Neural crest cell (in vitro differentiated cells): ENCODE measurements around the gene EEF2K. TPM values are rescaled to one million over a fixed set of nuclear protein-coding genes. Genes with fewer than 3 reads are reported as not detected.

ENCODE experiments used
- DNase-seq: peaks from one replicate; pipeline ENCODE4 v3.0.0; 2021; ENCODE audit warnings: low read depth, mixed read lengths, low spot score
- H3K27ac Mint-ChIP-seq: one replicate; pipeline ENCODE4 v1.8.0; 2021; ENCODE audit warnings: mild to moderate bottlenecking, mixed read lengths; ENCODE audit not compliant: unreplicated experiment
- H3K27me3 Mint-ChIP-seq: 2 replicates; pipeline ENCODE4 v1.8.0; 2021; ENCODE audit warnings: low read depth, mild to moderate bottlenecking, mixed read lengths
- H3K36me3 Mint-ChIP-seq: 2 replicates; pipeline ENCODE4 v1.8.0; 2021; ENCODE audit warnings: low read depth, mild to moderate bottlenecking, mixed read lengths
- H3K4me1 Mint-ChIP-seq: 2 replicates; pipeline ENCODE4 v1.8.0; 2021; ENCODE audit warnings: mixed read lengths
- H3K4me3 Mint-ChIP-seq: one replicate; pipeline ENCODE4 v1.8.0; 2021; ENCODE audit warnings: mild to moderate bottlenecking, mixed read lengths
- H3K9me3 Mint-ChIP-seq: 2 replicates; pipeline ENCODE4 v1.8.0; 2021; ENCODE audit warnings: mixed read lengths
- total RNA-seq: library from RNA; stranded (reverse); gene quantifications from 2 replicates; pipeline ENCODE4 v1.2.1, GENCODE V29; 2021
- TF ChIP-seq, protein P1 (sequence below): fragments of 200-600 bp; sonication (generic); conservative IDR thresholded peaks from 2 replicates; pipeline ENCODE4 v1.5.0; 2021; ENCODE audit warnings: antibody characterized with exemption, mild to moderate bottlenecking

Gene EEF2K
- total RNA-seq, 1 donor from 2014 or later = 20.3 TPM

DNA sequence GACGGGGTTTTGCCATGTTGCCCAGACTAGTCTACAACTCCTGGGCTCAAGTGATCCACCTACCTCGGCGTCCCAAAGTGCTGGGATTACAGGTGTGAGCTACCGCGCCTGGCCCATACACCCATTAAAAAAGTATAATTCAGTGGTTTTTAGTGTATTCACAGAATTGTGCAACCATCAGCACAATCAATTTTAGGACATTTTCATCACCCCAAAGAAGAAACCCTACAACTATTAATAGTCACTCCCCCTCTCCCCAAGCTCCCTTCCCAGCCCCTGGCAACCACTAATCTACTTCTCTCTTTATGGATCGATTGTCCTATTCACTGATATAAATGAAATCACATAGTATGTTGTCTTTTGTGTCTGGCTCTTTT, 3.8 kb upstream of the EEF2K start:
- Mint-ChIP-seq H3K36me3 (no peaks in the 10 kb centered on the region), H3K27me3 (no peaks in the 10 kb centered on the region), H3K9me3 (peaks cover 3% of the 10 kb centered on the region), H3K4me3 (no peak overlapping the region), H3K4me1 (peaks cover 17% of the 10 kb centered on the region), H3K27ac (no peak overlapping the region)
- DNase-seq = no peak
- TF ChIP-seq, protein P1, sequence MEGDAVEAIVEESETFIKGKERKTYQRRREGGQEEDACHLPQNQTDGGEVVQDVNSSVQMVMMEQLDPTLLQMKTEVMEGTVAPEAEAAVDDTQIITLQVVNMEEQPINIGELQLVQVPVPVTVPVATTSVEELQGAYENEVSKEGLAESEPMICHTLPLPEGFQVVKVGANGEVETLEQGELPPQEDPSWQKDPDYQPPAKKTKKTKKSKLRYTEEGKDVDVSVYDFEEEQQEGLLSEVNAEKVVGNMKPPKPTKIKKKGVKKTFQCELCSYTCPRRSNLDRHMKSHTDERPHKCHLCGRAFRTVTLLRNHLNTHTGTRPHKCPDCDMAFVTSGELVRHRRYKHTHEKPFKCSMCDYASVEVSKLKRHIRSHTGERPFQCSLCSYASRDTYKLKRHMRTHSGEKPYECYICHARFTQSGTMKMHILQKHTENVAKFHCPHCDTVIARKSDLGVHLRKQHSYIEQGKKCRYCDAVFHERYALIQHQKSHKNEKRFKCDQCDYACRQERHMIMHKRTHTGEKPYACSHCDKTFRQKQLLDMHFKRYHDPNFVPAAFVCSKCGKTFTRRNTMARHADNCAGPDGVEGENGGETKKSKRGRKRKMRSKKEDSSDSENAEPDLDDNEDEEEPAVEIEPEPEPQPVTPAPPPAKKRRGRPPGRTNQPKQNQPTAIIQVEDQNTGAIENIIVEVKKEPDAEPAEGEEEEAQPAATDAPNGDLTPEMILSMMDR = no peak

DNA sequence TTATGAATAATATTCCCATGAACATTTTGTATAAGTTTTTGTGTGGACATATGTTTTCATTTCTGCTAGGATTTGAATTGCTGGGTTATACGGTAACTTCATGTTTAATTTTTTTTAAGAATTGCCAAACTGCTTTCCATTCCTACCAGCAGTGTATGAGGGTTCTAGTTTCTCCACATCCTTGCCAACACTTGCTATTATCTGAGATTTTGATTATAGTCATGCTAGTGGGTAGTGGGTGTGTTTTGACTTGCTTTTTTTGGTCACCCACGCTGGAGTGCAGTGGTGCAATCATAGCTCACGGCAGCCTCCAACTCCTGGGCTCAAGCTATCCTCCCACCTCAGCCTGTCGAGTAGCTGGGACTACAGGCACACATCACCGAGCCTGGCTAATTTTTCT, 3.0 kb upstream of the EEF2K start:
- Mint-ChIP-seq H3K4me3 (no peak overlapping the region), H3K27me3 (no peaks in the 10 kb centered on the region), H3K4me1 (peaks cover 24% of the 10 kb centered on the region), H3K36me3 (no peaks in the 10 kb centered on the region), H3K9me3 (peaks cover 3% of the 10 kb centered on the region), H3K27ac (no peak overlapping the region)
- TF ChIP-seq, protein P1 = no peak
- no peak for DNase-seq

DNA sequence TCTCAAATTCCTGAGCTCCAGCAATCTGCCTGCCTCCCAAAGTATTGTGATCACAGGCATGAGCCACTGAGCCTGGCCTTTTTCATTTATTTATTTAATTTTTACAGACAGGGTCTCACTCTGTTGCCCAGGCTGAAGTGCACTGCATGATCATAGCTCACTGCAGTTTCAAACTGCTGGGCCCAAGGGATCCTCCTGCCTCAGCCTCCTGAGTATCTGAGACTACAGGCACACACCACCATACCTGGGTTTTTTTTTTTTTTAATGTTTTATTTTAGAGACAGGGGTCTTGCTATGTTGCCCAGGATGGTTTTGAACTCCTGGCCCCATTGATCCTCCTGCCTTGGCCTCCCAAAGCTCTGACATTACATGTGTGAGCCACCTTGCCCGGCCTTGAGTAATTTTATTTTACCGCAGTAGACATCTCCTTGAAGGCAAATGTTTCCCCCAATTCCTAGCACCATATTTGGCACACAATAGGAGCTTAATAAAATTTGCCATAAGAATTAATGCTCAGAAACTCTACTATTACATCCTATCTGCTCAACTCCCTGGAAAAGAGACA, 1.9 kb upstream of the EEF2K start:
- no peak overlapping the region for H3K27ac Mint-ChIP-seq

DNA sequence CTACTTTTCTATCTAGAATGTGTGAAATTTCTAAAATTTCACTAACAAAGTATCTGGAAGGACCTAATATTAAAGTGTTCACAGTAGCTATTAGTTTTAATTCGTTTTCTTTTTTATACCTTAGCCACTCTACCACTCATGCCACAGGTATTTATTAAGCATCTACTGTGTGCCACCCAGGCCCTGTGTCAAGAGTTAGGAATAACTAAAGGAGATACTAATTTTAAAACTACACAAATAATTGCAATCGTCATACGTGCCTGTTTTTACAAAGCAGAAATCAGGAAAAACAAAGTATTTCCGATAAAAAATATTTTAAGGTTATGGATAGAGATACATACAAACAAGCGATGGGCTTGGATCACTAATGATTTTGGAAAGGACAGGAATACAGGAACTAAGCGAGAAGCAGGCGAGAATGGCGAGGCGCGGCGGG, 483 bp upstream of the EEF2K start:
- peak overlapping the region; percentile 86 for H3K27ac Mint-ChIP-seq
- H3K4me3 Mint-ChIP-seq = peak overlapping the region; percentile 97
- no peak for DNase-seq
- peaks cover 3% of the 10 kb centered on the region for H3K9me3 Mint-ChIP-seq
- H3K27me3 Mint-ChIP-seq = no peaks in the 10 kb centered on the region
- H3K4me1 Mint-ChIP-seq = peaks cover 24% of the 10 kb centered on the region
- peaks cover 5% of the 10 kb centered on the region for H3K36me3 Mint-ChIP-seq
- TF ChIP-seq, protein P1 = no peak

More for the DNA sequence above, 1.9 kb upstream of the EEF2K start:
- Mint-ChIP-seq H3K27me3 (no peaks in the 10 kb centered on the region), H3K9me3 (peaks cover 3% of the 10 kb centered on the region), H3K4me1 (peaks cover 24% of the 10 kb centered on the region), H3K4me3 (peak overlapping the region; percentile 74), H3K36me3 (no peaks in the 10 kb centered on the region)
- DNase-seq = no peak
- TF ChIP-seq, protein P1 = no peak

DNA sequence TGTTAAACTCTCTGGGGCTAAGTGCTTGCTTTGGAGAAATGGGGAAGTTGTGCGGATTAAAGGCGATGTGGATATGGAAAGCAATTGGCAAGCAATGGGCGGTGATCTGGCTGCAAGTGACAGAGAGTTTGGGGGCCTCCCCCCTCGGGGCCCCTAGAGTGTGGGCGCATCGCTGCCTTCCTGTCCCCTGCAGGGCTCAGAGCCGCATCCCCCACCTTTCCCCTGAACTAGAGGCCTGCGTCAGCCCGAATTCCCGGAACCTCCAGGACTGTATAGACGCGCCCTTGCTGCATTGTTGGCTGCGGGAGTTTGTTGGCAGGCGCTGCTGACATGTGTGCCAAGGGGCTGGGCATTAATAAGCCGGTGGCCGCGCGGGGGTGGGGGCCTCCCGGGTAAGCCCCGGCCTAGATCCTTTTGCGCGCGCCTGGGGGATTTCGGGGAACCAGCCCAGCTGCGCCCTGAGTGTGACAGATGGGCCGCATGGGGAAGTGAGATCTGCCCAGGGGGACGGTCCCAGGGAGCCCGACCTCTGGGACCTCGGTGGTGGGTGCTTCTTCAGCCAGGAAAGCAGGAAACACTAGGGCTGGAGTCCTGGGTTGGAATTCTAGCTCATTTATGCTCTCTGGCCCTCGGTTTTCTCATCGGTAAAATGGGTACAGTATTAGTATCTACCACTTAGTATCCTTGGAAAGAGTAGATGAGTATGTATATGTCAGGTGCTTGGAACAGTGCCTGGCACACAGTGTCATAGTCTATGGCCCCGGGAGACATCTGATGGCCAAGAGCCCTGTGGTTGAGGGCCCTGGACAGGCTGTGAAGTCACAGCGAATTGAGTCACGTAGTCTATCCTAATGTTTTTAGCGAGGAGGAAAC, 1.0 kb downstream of the EEF2K start:
- TF ChIP-seq, protein P1 = no peak
- peak overlapping the region; percentile 97 for H3K4me3 Mint-ChIP-seq
- peaks cover 24% of the 10 kb centered on the region for H3K4me1 Mint-ChIP-seq
- peaks cover 3% of the 10 kb centered on the region for H3K9me3 Mint-ChIP-seq
- H3K36me3 Mint-ChIP-seq = peaks cover 10% of the 10 kb centered on the region
- DNase-seq = no peak
- no peaks in the 10 kb centered on the region for H3K27me3 Mint-ChIP-seq
- H3K27ac Mint-ChIP-seq = peak overlapping the region; percentile 60
